Measurements from ENCODE around the gene DPYSL4.
A peak's percentile ranks its signal among the peaks of the same experiment; 100 is the strongest.

DPYSL4 gene

GRCh38 chr10:132186488-132187429, at the start of gene DPYSL4:
Gene DPYSL4, plus strand, starts transcription at chr10:132186948. Its CDS starts 116 bp downstream, at chr10:132187064.
- DNase-seq, result peak; percentile 84

- no peak for DNase-seq
Observed at GRCh38 chr10:132137111-132138072, 49.4 kb upstream of the DPYSL4 start.

GRCh38 chr10:132138133-132138532, 48.6 kb upstream of the DPYSL4 start:
- no peak for DNase-seq

- DNase-seq, result no peak
Observed at GRCh38 chr10:132138596-132138995, 48.2 kb upstream of the DPYSL4 start.

GRCh38 chr10:132139526-132139925, 47.2 kb upstream of the DPYSL4 start:
- DNase-seq, result no peak

GRCh38 chr10:132140167-132140925, 46.4 kb upstream of the DPYSL4 start:
- DNase-seq, result no peak

GRCh38 chr10:132141076-132141475, 45.7 kb upstream of the DPYSL4 start:
- no peak for DNase-seq

GRCh38 chr10:132141526-132142395, 45.0 kb upstream of the DPYSL4 start:
- no peak for DNase-seq

GRCh38 chr10:132142396-132143161, 44.2 kb upstream of the DPYSL4 start:
- DNase-seq, result peak; percentile 96

- no peak for DNase-seq
Observed at GRCh38 chr10:132143162-132143561, 43.6 kb upstream of the DPYSL4 start.

GRCh38 chr10:132144086-132144485, 42.7 kb upstream of the DPYSL4 start:
- DNase-seq, result no peak

- no peak for DNase-seq
Observed at GRCh38 chr10:132145002-132145401, 41.7 kb upstream of the DPYSL4 start.

GRCh38 chr10:132145521-132146185, 41.1 kb upstream of the DPYSL4 start:
- DNase-seq, result no peak

- no peak for DNase-seq
Observed at GRCh38 chr10:132146271-132146671, 40.5 kb upstream of the DPYSL4 start.

- DNase-seq, result no peak
Observed at GRCh38 chr10:132146941-132147915, 39.5 kb upstream of the DPYSL4 start.

GRCh38 chr10:132148261-132149251, 38.2 kb upstream of the DPYSL4 start:
- no peak for DNase-seq

GRCh38 chr10:132149271-132149670, 37.5 kb upstream of the DPYSL4 start:
- no peak for DNase-seq

GRCh38 chr10:132149917-132150316, 36.8 kb upstream of the DPYSL4 start:
- DNase-seq, result no peak

All from 8988T (cell line).